ENCODE data around the gene SLC22A16.

GRCh38 chr6:110390404-110390803 is 86.0 kb downstream of the SLC22A16 start:
- no peak for TF ChIP-seq CTCF (IDR thresholded peaks at IDR 0.05)
- no peak for TF ChIP-seq POLR2A (IDR thresholded peaks at IDR 0.05)

Data from heart left ventricle (tissue), 13 donors.